Skeletal muscle satellite cell (primary cell): Measurements from ENCODE around the gene OSBPL8.
"Not testable (repeated sequence)": the region's sequence is repeated elsewhere in the genome, so short reads cannot be mapped to it uniquely, and the experiment has no call there.

Source experiments
- H3K27me3 ChIP-seq: 2 replicates; pipeline ENCODE4 v1.7.0; 2013; ENCODE audit warnings: low read length; ENCODE audit not compliant: control insufficient read depth, insufficient read depth
- H3K36me3 ChIP-seq: 2 replicates; pipeline ENCODE4 v1.7.0; 2013; ENCODE audit warnings: mild to moderate bottlenecking, control low read depth, low read length; ENCODE audit not compliant: insufficient read depth
- H3K4me1 ChIP-seq: 2 replicates; pipeline ENCODE4 v1.7.0; 2013; ENCODE audit warnings: low read length; ENCODE audit not compliant: control insufficient read depth, insufficient read depth
- H3K4me2 ChIP-seq: 2 replicates; pipeline ENCODE4 v1.7.0; 2013; ENCODE audit warnings: mild to moderate bottlenecking, low read length
- H3K4me3 ChIP-seq: 2 replicates; pipeline ENCODE4 v1.7.0; 2013; ENCODE audit warnings: low read length
- H3K9ac ChIP-seq: 2 replicates; pipeline ENCODE4 v1.7.0; 2013; ENCODE audit warnings: mild to moderate bottlenecking, low read depth, low read length, moderate library complexity
- H3K9me3 ChIP-seq: replicated peaks from 2 replicates; pipeline ENCODE4 v1.7.0; 2013; ENCODE audit warnings: mild to moderate bottlenecking, control low read depth, low read length

The OSBPL8 gene

GRCh38 chr12:76490763-76491162 is 68.8 kb downstream of the OSBPL8 start:
- Histone ChIP-seq H3K36me3 (peaks cover 7% of the 10 kb centered on the region), H3K4me3 (no peak overlapping the region), H3K27me3 (no peaks in the 10 kb centered on the region), H3K4me2 (no peak overlapping the region), H3K9me3 (no peaks in the 10 kb centered on the region), H3K9ac (no peak overlapping the region), H3K4me1 (no peaks in the 10 kb centered on the region)

GRCh38 chr12:76489737-76490136 is 69.8 kb downstream of the OSBPL8 start:
- Histone ChIP-seq H3K9ac (no peak overlapping the region), H3K4me1 (no peaks in the 10 kb centered on the region), H3K36me3 (peaks cover 7% of the 10 kb centered on the region), H3K4me3 (no peak overlapping the region), H3K27me3 (no peaks in the 10 kb centered on the region), H3K9me3 (no peaks in the 10 kb centered on the region), H3K4me2 (no peak overlapping the region)

GRCh38 chr12:76486011-76486410 is 73.6 kb downstream of the OSBPL8 start:
- Histone ChIP-seq H3K9me3 (no peaks in the 10 kb centered on the region), H3K36me3 (peaks cover 8% of the 10 kb centered on the region), H3K4me1 (no peaks in the 10 kb centered on the region), H3K4me3 (no peak overlapping the region), H3K4me2 (no peak overlapping the region), H3K9ac (no peak overlapping the region), H3K27me3 (no peaks in the 10 kb centered on the region)

GRCh38 chr12:76480796-76481195 is 78.8 kb downstream of the OSBPL8 start:
- no peak overlapping the region for H3K9ac ChIP-seq
- no peak overlapping the region for H3K4me3 ChIP-seq
- H3K4me2 ChIP-seq: no peak overlapping the region
- peaks cover 5% of the 10 kb centered on the region for H3K36me3 ChIP-seq
- no peaks in the 10 kb centered on the region for H3K9me3 ChIP-seq
- no peaks in the 10 kb centered on the region for H3K4me1 ChIP-seq
- H3K27me3 ChIP-seq: no peaks in the 10 kb centered on the region

GRCh38 chr12:76478045-76478444 is 81.5 kb downstream of the OSBPL8 start:
- peaks cover 5% of the 10 kb centered on the region for H3K36me3 ChIP-seq
- no peaks in the 10 kb centered on the region for H3K9me3 ChIP-seq
- H3K4me3 ChIP-seq: no peak overlapping the region
- no peaks in the 10 kb centered on the region for H3K27me3 ChIP-seq
- H3K9ac ChIP-seq: no peak overlapping the region
- no peak overlapping the region for H3K4me2 ChIP-seq
- no peaks in the 10 kb centered on the region for H3K4me1 ChIP-seq

GRCh38 chr12:76472862-76473261 is 86.7 kb downstream of the OSBPL8 start:
- H3K9ac ChIP-seq, H3K36me3 ChIP-seq, H3K4me2 ChIP-seq, H3K9me3 ChIP-seq, H3K27me3 ChIP-seq, H3K4me3 ChIP-seq: not testable (repeated sequence)
- peaks cover 21% of the 10 kb centered on the region for H3K4me1 ChIP-seq

- H3K9ac ChIP-seq: no peak overlapping the region
- H3K9me3 ChIP-seq: no peaks in the 10 kb centered on the region
- H3K4me1 ChIP-seq: peaks cover 21% of the 10 kb centered on the region
- no peaks in the 10 kb centered on the region for H3K27me3 ChIP-seq
- no peaks in the 10 kb centered on the region for H3K36me3 ChIP-seq
- H3K4me3 ChIP-seq: no peak overlapping the region
- no peak overlapping the region for H3K4me2 ChIP-seq
Measured at GRCh38 chr12:76471579-76471978, 88.0 kb downstream of the OSBPL8 start.

GRCh38 chr12:76470028-76470939 is 89.3 kb downstream of the OSBPL8 start:
- H3K4me1 ChIP-seq: peaks cover 21% of the 10 kb centered on the region
- peak overlapping the region; percentile 42 for H3K4me2 ChIP-seq
- H3K9ac ChIP-seq: no peak overlapping the region
- H3K4me3 ChIP-seq: peak overlapping the region; percentile 13
- H3K27me3 ChIP-seq: no peaks in the 10 kb centered on the region
- no peaks in the 10 kb centered on the region for H3K36me3 ChIP-seq
- H3K9me3 ChIP-seq: no peaks in the 10 kb centered on the region

GRCh38 chr12:76464631-76465166 is 94.9 kb downstream of the OSBPL8 start:
- Histone ChIP-seq H3K27me3 (no peaks in the 10 kb centered on the region), H3K4me3 (no peak overlapping the region), H3K4me2 (no peak overlapping the region), H3K4me1 (peaks cover 8% of the 10 kb centered on the region), H3K9ac (no peak overlapping the region), H3K9me3 (no peaks in the 10 kb centered on the region), H3K36me3 (no peaks in the 10 kb centered on the region)

GRCh38 chr12:76462668-76463224 is 96.8 kb downstream of the OSBPL8 start:
- peaks cover 8% of the 10 kb centered on the region for H3K4me1 ChIP-seq
- H3K9ac ChIP-seq: no peak overlapping the region
- no peak overlapping the region for H3K4me3 ChIP-seq
- H3K36me3 ChIP-seq: no peaks in the 10 kb centered on the region
- H3K9me3 ChIP-seq: no peaks in the 10 kb centered on the region
- no peaks in the 10 kb centered on the region for H3K27me3 ChIP-seq
- H3K4me2 ChIP-seq: no peak overlapping the region

GRCh38 chr12:76460807-76461206 is 98.8 kb downstream of the OSBPL8 start:
- no peak overlapping the region for H3K4me2 ChIP-seq
- no peak overlapping the region for H3K4me3 ChIP-seq
- no peaks in the 10 kb centered on the region for H3K9me3 ChIP-seq
- H3K4me1 ChIP-seq: peaks cover 18% of the 10 kb centered on the region
- no peaks in the 10 kb centered on the region for H3K27me3 ChIP-seq
- H3K9ac ChIP-seq: no peak overlapping the region
- no peaks in the 10 kb centered on the region for H3K36me3 ChIP-seq
